ENCODE results near the gene SDR42E1.
"Not testable (repeated sequence)": the region's sequence is repeated elsewhere in the genome, so short reads cannot be mapped to it uniquely, and the experiment has no call there.

Gene SDR42E1

DNA sequence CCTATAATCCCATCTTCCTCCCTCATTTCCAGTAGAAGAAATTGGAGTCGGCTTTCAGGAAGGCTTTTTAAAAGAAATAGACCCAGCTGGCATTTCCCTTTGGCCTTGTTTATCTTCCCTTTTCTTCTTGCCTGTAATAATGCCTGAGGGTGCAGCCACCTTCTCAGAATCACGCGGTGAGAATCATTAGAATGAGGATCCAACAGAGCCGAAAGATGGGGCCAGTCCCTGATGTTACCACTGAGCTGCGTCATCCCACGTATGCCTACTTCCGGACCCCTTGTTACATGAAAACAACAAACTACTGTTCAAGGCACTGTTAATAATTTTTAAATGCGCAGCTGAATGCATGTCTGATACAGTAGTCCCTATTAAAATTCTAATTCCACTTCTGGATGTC is 24.1 kb downstream of the SDR42E1 start:
- TF ChIP-seq, protein P1, sequence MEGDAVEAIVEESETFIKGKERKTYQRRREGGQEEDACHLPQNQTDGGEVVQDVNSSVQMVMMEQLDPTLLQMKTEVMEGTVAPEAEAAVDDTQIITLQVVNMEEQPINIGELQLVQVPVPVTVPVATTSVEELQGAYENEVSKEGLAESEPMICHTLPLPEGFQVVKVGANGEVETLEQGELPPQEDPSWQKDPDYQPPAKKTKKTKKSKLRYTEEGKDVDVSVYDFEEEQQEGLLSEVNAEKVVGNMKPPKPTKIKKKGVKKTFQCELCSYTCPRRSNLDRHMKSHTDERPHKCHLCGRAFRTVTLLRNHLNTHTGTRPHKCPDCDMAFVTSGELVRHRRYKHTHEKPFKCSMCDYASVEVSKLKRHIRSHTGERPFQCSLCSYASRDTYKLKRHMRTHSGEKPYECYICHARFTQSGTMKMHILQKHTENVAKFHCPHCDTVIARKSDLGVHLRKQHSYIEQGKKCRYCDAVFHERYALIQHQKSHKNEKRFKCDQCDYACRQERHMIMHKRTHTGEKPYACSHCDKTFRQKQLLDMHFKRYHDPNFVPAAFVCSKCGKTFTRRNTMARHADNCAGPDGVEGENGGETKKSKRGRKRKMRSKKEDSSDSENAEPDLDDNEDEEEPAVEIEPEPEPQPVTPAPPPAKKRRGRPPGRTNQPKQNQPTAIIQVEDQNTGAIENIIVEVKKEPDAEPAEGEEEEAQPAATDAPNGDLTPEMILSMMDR (IDR thresholded peaks at IDR 0.05; ENCODE audit: insufficient read depth, low read depth, low read length, missing control alignments): no peak
- no peak for DNase-seq (ENCODE audit: low read depth)
- no peak overlapping the region for H3K4me3 ChIP-seq (ENCODE audit: low read depth, low read length)

GRCh38 chr16:81977335-81977942 is 33.8 kb downstream of the SDR42E1 start:
- H3K4me3 ChIP-seq (ENCODE audit: low read depth, low read length); DNase-seq (ENCODE audit: low read depth): not testable (repeated sequence)

- TF ChIP-seq, protein P1 (IDR thresholded peaks at IDR 0.05; ENCODE audit: insufficient read depth, low read depth, low read length, missing control alignments): no peak
- DNase-seq (ENCODE audit: low read depth): no peak
- H3K4me3 ChIP-seq (ENCODE audit: low read depth, low read length): no peak overlapping the region
Measured at GRCh38 chr16:81975637-81976036, 35.6 kb downstream of the SDR42E1 start.

DNA sequence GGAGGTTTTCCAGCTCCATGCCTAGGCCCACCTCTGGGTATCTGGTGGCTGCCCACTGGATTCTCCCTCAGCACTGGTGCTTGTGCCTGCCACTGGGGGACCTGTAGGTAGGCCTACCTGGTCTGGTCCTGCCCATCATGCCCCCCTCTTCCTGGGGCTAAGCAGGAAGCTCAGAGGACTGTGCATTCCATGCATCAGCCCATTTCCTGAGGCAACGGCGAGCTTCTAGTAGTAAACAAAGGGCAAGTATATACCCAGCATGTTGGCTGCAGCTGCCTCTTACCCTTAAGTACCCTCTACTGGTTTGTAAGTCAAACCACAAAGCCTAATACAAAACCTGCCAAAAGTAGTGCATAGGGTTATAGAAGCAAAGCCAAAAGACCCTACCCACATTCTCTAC is 37.5 kb downstream of the SDR42E1 start:
- no peak overlapping the region for H3K4me3 ChIP-seq (ENCODE audit: low read depth, low read length)
- DNase-seq (ENCODE audit: low read depth): no peak
- TF ChIP-seq, protein P1 (IDR thresholded peaks at IDR 0.05; ENCODE audit: insufficient read depth, low read depth, low read length, missing control alignments): no peak

- DNase-seq (ENCODE audit: low read depth): no peak
- no peak overlapping the region for H3K4me3 ChIP-seq (ENCODE audit: low read depth, low read length)
- TF ChIP-seq, protein P1 (IDR thresholded peaks at IDR 0.05; ENCODE audit: insufficient read depth, low read depth, low read length, missing control alignments): no peak
Measured at GRCh38 chr16:81971853-81972252, 39.4 kb downstream of the SDR42E1 start.

DNA sequence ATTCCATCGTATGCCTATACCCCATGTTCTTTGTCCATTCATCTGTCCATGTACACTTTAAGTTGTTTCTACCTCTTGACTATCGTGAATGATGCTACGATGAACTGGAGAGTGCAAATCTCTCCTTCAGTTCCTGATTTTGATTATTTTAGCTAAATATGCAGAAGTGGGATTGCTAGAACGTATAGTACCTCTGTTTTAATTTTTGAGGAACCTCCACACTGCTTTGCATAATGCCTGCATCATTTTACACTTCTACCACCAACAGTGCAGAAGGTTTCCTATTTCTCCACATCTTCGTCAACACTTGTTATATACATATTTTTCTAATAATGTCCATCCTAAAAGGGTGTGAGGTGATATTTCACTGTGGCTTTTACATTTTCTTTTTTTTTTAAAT is 43.9 kb downstream of the SDR42E1 start:
- DNase-seq (ENCODE audit: low read depth): no peak
- no peak overlapping the region for H3K4me3 ChIP-seq (ENCODE audit: low read depth, low read length)
- TF ChIP-seq, protein P1 (IDR thresholded peaks at IDR 0.05; ENCODE audit: insufficient read depth, low read depth, low read length, missing control alignments): no peak

GRCh38 chr16:81964808-81965207 is 46.5 kb downstream of the SDR42E1 start:
- peak; percentile 34 for DNase-seq (ENCODE audit: low read depth)
- no peak overlapping the region for H3K4me3 ChIP-seq (ENCODE audit: low read depth, low read length)
- TF ChIP-seq, protein P1 (IDR thresholded peaks at IDR 0.05; ENCODE audit: insufficient read depth, low read depth, low read length, missing control alignments): no peak

Measured in GM12865 (cell line).